Right lobe of liver (tissue), 4 donors: ENCODE measurements around the gene GTF3C6.

Experiments
- POLR2A ChIP-seq: fragments of 450-650 bp; IDR thresholded peaks from one replicate; pipeline ENCODE4 v1.6.1; 2017; ENCODE audit warnings: antibody characterized with exemption, mild to moderate bottlenecking
- TF ChIP-seq, protein P1 (sequence below), 4 donors: fragments of 200-600 bp in 3 of 4; fragments of 450-650 bp in 1 of 4; IDR thresholded peaks; one replicate each; pipeline versions ENCODE4 v1.5.1 to v1.8.0; 2016 to 2022; ENCODE audit warnings: antibody characterized with exemption in 4 of 4, mild to moderate bottlenecking in 2 of 4
- donor health status: DM: no; HTN: no; CAD: no.
- donor health status: DM: no; HTN: no; CAD: no.
- donor health status: DM: no; HTN: yes; CAD: no.

GRCh38 chr6:110979565-110980101, 21.1 kb downstream of the GTF3C6 start:
- TF ChIP-seq, protein P1, sequence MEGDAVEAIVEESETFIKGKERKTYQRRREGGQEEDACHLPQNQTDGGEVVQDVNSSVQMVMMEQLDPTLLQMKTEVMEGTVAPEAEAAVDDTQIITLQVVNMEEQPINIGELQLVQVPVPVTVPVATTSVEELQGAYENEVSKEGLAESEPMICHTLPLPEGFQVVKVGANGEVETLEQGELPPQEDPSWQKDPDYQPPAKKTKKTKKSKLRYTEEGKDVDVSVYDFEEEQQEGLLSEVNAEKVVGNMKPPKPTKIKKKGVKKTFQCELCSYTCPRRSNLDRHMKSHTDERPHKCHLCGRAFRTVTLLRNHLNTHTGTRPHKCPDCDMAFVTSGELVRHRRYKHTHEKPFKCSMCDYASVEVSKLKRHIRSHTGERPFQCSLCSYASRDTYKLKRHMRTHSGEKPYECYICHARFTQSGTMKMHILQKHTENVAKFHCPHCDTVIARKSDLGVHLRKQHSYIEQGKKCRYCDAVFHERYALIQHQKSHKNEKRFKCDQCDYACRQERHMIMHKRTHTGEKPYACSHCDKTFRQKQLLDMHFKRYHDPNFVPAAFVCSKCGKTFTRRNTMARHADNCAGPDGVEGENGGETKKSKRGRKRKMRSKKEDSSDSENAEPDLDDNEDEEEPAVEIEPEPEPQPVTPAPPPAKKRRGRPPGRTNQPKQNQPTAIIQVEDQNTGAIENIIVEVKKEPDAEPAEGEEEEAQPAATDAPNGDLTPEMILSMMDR (IDR thresholded peaks at IDR 0.05), result no peak
- no peak for TF ChIP-seq POLR2A
